PC-3 (cell line): Measurements from ENCODE around the gene FGB. TPM values are rescaled to one million over a fixed set of nuclear protein-coding genes. Genes with fewer than 3 reads are reported as not detected.

Source experiments
- ATAC-seq: fragments of 200-7000 bp; cut with Tn5 transposase; 2 replicates; pipeline ENCODE4 v1.9.1; 2020; ENCODE audit warnings: mild to moderate bottlenecking, moderate library complexity
- BruUV-seq: library from RNA; stranded (reverse); fragments of 400-500 nt; replicated peaks from 2 replicates; lab custom pipeline; 2021; lab: Mats Ljungman, UMichigan
- CTCF ChIA-PET: fragments of 300-600 bp; sonication (Branson Sonifier 250); formaldehyde crosslinking; loops from one replicate; lab custom pipeline; 2022; ENCODE audit warnings: antibody characterized with exemption; lab: Charles Lee
- POLR2A ChIA-PET: fragments of 300-600 bp; sonication (Branson Sonifier 250); formaldehyde crosslinking; loops from one replicate; lab custom pipeline; 2022; ENCODE audit warnings: antibody characterized with exemption; ENCODE audit not compliant: unreplicated experiment; lab: Charles Lee
- DNase-seq: peaks from one replicate; pipeline ENCODE4 v3.0.0-alpha.2; 2015
- H2AFZ ChIP-seq: fragments of 300-600 bp; sonication (generic); 2 replicates; pipeline ENCODE4 v1.6.0; 2016; ENCODE audit warnings: antibody characterized with exemption, low read length
- H3F3A ChIP-seq: fragments of 300-600 bp; sonication (generic); one replicate; pipeline ENCODE4 v1.6.0; 2017; ENCODE audit warnings: antibody characterized with exemption, low read length, control low read depth, mild to moderate bottlenecking; ENCODE audit not compliant: unreplicated experiment
- H3K27ac ChIP-seq: fragments of 300-600 bp; sonication (generic); 2 replicates; pipeline ENCODE4 v1.5.1; 2016; ENCODE audit warnings: mild to moderate bottlenecking, low read length
- H3K27me3 ChIP-seq: fragments of 300-600 bp; sonication (generic); 2 replicates; pipeline ENCODE4 v1.6.1; 2016; ENCODE audit warnings: low read length, mixed read lengths
- H3K36me3 ChIP-seq: fragments of 300-600 bp; sonication (generic); 2 replicates; pipeline ENCODE4 v1.6.1; 2016; ENCODE audit warnings: low read depth, mixed run types, low read length, mixed read lengths
- H3K4me1 ChIP-seq: fragments of 300-600 bp; sonication (generic); 2 replicates; pipeline ENCODE4 v1.5.1; 2016; ENCODE audit warnings: low read length; ENCODE audit not compliant: insufficient read depth
- H3K4me2 ChIP-seq: fragments of 300-600 bp; sonication (generic); 2 replicates; pipeline ENCODE4 v1.6.0; 2016; ENCODE audit warnings: low read length
- H3K4me3 ChIP-seq: fragments of 300-600 bp; sonication (generic); 2 replicates; pipeline ENCODE4 v1.5.1; 2016; ENCODE audit warnings: mild to moderate bottlenecking, low read length, mixed read lengths
- H3K79me2 ChIP-seq: fragments of 300-600 bp; sonication (generic); 2 replicates; pipeline ENCODE4 v1.6.1; 2017; ENCODE audit warnings: low read length, mixed read lengths
- H3K9ac ChIP-seq: fragments of 300-600 bp; sonication (generic); 2 replicates; pipeline ENCODE4 v1.6.0; 2016; ENCODE audit warnings: mild to moderate bottlenecking, low read length
- H3K9me2 ChIP-seq: fragments of 300-600 bp; sonication (generic); replicated peaks from 2 replicates; pipeline ENCODE4 v1.6.1; 2016; ENCODE audit warnings: mixed run types, low read length, mixed read lengths
- H3K9me3 ChIP-seq: fragments of 300-600 bp; sonication (generic); 2 replicates; pipeline ENCODE4 v1.6.1; 2016; ENCODE audit warnings: low read length, mixed read lengths
- H4K20me1 ChIP-seq: fragments of 300-600 bp; sonication (generic); 2 replicates; pipeline ENCODE4 v1.6.1; 2016; ENCODE audit warnings: low read length, mixed read lengths
- CTCF ChIP-seq: fragments of 300-600 bp; sonication (generic); conservative IDR thresholded peaks from 2 replicates; pipeline ENCODE4 v1.5.1; 2017; ENCODE audit warnings: antibody characterized with exemption, low read depth, mild to moderate bottlenecking, low read length
- EZH2 ChIP-seq: fragments of 300-600 bp; sonication (generic); IDR thresholded peaks from one replicate; pipeline ENCODE4 v1.6.1; 2017; ENCODE audit warnings: antibody characterized with exemption, mild to moderate bottlenecking, low read length; ENCODE audit not compliant: unreplicated experiment
- EZH2phosphoT487 ChIP-seq: fragments of 300-600 bp; sonication (generic); IDR thresholded peaks from 2 replicates; pipeline ENCODE4 v1.6.1; 2018; ENCODE audit warnings: mild to moderate bottlenecking, antibody characterized with exemption, low read length, borderline replicate concordance
- intact Hi-C: fragments of 100-400 bp; cut with micrococcal nuclease; formaldehyde crosslinking; loops from 2 replicates; pipeline ENCODE4 v1.9.0; 2023
- total RNA-seq: library from RNA; depleted of rRNA; stranded (reverse); fragments of >200 nt; gene quantifications from 2 replicates; pipeline ENCODE4 v1.2.3, GENCODE V29; 2014

The FGB gene
- total RNA-seq, 1 experiment from 2014 or later = 0.36 TPM

GRCh38 chr4:154585369-154586018, 22.7 kb downstream of the FGB start:
- POLR2A ChIA-PET = interaction anchor here (0.6 kb wide), 1 partner anchor 48 kb away, joined by 4 read pairs; no protein-coding TSS in a partner anchor

GRCh38 chr4:154586296-154587033, 23.7 kb downstream of the FGB start:
- Histone ChIP-seq H3K4me2 (no peak overlapping the region), H2AFZ (no peak overlapping the region), H3K27me3 (no peaks in the 10 kb centered on the region), H3K4me1 (no peaks in the 10 kb centered on the region), H4K20me1 (no peaks in the 10 kb centered on the region), H3K9me2 (no peaks in the 10 kb centered on the region), H3K36me3 (no peaks in the 10 kb centered on the region), H3K9ac (no peak overlapping the region), H3K9me3 (no peaks in the 10 kb centered on the region), H3K27ac (no peak overlapping the region), H3F3A (no peaks in the 10 kb centered on the region), H3K79me2 (no peaks in the 10 kb centered on the region), H3K4me3 (no peak overlapping the region)
- ChIA-PET POLR2A (no interaction called here), CTCF (no interaction called here)
- BruUV-seq = no TSS peak
- intact Hi-C loops = no loop called here
- DNase-seq (no peak), ATAC-seq (no peak)
- no peak for TF ChIP-seq CTCF
- TF ChIP-seq EZH2 = no peak
- TF ChIP-seq EZH2phosphoT487 = no peak

More at GRCh38 chr4:154585369-154586018, 22.7 kb downstream of the FGB start:
- CTCF ChIA-PET = no interaction called here
- H3K4me2 ChIP-seq = no peak overlapping the region
- no peaks in the 10 kb centered on the region for H3K9me3 ChIP-seq
- TF ChIP-seq EZH2 (no peak), CTCF (no peak), EZH2phosphoT487 (no peak)
- BruUV-seq = no TSS peak
- H3K27ac ChIP-seq = no peak overlapping the region
- H2AFZ ChIP-seq = no peak overlapping the region
- no peaks in the 10 kb centered on the region for H3K27me3 ChIP-seq
- H3K36me3 ChIP-seq = no peaks in the 10 kb centered on the region
- no peaks in the 10 kb centered on the region for H3K4me1 ChIP-seq
- ATAC-seq = no peak
- DNase-seq = no peak
- H4K20me1 ChIP-seq = no peaks in the 10 kb centered on the region
- intact Hi-C loops = no loop called here
- H3K79me2 ChIP-seq = no peaks in the 10 kb centered on the region
- H3F3A ChIP-seq = no peaks in the 10 kb centered on the region
- H3K4me3 ChIP-seq = no peak overlapping the region
- H3K9ac ChIP-seq = no peak overlapping the region
- no peaks in the 10 kb centered on the region for H3K9me2 ChIP-seq

GRCh38 chr4:154588198-154588597, 25.4 kb downstream of the FGB start:
- Histone ChIP-seq H3K9me2 (no peaks in the 10 kb centered on the region), H3K27me3 (no peaks in the 10 kb centered on the region), H3K4me3 (no peak overlapping the region), H3K9ac (no peak overlapping the region), H3K79me2 (no peaks in the 10 kb centered on the region), H2AFZ (no peak overlapping the region), H4K20me1 (no peaks in the 10 kb centered on the region), H3K4me1 (no peaks in the 10 kb centered on the region), H3F3A (no peaks in the 10 kb centered on the region), H3K9me3 (no peaks in the 10 kb centered on the region), H3K27ac (no peak overlapping the region), H3K36me3 (no peaks in the 10 kb centered on the region), H3K4me2 (no peak overlapping the region)
- TF ChIP-seq EZH2 = no peak
- TF ChIP-seq CTCF = no peak
- no peak for TF ChIP-seq EZH2phosphoT487
- no TSS peak for BruUV-seq
- intact Hi-C loops = no loop called here
- CTCF ChIA-PET = no interaction called here
- DNase-seq (no peak), ATAC-seq (no peak)
- POLR2A ChIA-PET = no interaction called here
